ENCODE measurements around the gene CD2BP2.
"Not testable (repeated sequence)": the region's sequence is repeated elsewhere in the genome, so short reads cannot be mapped to it uniquely, and the experiment has no call there.

Gene CD2BP2

DNA sequence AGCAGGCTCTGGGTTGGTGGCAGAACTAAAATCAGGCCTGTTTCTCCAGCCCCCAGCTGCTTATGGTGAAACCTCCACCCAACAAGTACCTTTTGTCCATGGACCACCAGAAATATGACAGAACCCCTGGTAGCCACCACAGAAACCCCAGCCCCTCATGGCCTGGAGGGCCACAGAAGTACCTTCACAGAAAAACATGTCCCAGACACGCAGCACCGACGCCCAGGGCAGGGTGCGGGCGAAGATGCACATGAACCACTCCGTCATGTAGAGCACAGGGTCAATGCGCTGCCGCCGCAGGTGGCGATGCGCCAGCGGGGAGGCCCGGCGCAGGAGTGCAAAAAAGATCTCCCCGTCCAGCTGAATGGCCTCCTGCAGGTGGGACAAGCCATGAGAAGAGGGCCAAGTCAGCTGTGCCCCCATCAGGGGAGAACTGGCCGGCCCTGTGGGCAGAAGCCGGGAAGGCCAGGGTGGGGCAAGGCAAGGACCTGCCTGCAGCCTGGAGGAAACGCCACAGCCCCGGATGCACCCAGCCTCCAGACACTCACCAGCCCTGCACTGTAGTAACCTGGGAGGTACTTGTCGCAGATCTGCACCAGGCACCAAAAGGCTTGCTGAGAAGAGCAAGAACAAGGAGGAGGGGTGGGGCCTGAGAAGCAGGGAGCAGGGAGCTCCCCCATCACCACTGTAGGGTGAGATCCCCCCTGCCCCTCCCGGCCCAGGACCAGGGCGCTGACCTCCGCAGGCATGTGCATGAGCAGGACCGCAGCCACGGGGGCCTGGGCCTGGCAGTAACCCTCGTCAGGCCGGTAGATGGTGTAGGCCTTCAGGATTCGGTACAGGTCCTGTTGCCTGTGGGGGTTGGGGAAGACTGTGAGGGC lies 4.1 kb upstream of the CD2BP2 start:
- DNase-seq: no peak

DNA sequence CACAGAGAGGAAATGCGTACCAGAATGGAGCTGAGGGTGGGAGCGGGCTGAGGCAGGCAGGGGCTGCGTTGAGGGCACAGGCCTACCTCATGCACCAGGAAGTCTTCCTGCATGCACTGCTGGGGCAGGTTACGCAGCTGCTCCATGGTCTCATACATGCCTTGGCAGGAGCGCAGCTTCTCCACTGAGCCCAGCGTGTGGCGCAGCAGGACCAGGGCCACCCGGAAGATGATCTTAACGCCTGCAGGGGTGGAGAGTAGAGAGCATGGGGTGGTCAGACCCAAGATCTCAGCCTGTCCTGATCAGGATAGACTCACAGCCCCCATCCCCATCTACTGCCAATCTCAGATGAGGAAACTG lies 3.4 kb upstream of the CD2BP2 start:
- no peak for DNase-seq

DNA sequence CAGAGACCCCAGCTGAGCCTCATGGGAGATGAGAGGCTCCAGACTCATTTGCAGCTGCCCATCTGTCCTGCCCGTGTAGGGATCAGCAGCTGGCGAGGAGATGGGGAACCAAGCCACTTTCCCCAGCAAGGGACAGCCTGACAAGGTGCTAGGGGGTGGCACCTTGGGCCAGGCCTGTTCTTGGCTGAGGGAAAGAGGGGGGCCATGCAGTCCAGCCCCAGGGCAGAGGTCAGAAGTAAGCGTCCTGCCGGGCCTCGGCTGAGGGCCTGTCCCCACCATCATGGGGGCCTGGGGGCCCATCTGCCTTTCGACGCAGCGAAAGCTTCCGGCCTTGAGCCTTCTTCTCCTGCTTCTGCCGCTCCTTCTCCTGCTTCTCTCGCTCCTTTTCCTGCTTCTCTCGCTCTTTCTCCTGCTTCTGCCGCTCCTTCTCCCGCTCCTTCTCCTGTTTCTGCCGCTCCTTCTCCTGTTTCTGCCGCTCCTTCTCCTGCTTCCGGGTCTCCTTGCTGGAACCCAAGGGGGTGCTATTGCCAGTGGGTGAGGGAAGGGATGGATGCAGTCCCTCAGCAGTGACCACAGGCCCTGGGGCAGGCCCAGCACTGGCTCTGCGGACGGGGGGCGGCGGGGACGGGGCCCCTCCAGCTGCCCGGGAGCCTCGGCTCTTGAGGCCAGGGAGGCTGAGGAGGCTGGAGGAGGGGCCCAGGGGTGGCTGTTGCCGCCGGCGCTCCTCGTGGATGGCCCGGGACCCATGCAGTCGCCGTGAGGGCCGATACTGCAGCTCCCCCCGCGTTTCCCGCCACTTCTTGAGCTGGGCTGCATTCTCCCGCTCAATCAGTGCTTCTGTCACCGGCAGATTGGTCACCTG lies 2.8 kb upstream of the CD2BP2 start:
- DNase-seq: no peak

DNA sequence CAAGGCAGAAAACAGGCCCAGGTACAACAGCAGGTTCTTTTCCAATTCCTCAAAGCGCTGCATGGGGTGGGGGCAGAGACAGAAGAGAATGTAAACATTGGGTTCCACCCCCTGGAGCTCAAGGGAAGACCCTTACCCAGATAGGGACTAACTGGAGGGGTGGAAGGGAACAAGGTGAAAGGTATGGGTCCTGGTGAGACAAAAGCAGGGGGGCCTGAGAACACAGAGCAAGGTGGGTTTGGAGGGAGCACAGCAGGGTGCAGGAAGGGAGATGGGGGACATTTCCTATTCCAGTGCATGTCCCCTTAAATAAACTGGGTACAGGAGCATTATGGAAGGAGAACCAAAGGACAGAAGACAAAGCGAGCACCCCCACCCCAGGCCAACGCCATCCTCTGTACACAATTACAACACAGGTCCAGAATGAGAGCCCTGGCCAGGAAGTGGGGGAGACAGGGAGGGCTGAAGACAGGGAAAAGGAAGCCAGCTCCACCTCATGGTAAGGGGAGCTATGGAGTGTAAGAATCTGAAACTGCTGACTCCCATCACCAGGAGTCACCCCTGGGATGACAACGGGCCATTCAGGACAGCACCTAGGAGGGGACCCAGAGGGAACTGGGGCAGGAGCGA lies 2.1 kb upstream of the CD2BP2 start:
- DNase-seq: no peak

DNA sequence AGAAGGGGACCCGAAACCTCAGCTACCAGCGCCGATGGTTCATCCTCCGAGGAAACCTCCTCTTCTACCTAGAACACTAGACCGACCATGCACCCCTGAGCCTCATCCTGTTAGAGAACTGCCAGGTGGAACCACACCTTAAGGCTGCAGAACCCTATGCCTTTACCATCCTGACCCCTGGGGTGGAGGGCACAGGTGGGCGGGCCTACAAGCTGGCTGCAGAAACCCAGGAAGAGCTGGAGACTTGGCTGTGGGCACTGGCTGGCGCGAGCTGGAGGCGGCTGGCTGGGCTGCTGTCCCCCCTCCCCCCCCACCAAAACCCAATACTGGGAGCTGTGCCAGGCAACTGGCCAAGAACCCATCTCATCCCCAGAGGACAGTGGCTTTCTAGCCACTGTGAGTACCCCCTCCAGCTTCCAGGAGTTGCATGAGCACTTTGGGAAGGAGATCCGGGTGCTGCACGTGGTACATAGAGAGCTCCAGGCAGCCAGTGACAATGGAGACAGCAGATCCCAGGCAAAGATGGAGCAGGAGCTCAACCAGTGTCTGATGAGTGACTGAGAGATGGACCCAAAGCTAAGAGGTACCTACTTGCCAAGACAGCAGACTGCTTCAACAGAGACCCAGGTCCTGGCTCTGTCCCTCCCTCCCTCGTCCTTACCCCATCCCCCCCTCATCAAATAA lies 1.4 kb upstream of the CD2BP2 start:
- DNase-seq: no peak

DNA sequence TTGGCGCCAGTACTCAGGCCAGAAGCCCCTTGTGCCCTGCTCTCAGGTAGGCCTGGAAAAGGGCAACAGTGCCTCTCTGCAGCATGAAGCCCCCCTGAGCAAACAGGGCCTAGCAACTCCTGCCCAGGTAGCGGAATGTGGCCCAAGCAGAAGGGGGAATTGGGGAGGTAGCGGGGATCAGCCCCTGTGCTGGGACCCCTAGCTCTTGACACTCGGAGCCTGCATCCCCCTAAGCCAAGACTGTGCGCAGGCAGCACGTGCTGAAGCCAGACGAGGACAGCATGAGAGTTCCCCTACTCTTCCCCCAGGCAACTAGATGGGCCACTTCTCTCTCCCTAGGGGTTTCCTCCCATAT lies 823 bp upstream of the CD2BP2 start:
- DNase-seq: no peak

DNA sequence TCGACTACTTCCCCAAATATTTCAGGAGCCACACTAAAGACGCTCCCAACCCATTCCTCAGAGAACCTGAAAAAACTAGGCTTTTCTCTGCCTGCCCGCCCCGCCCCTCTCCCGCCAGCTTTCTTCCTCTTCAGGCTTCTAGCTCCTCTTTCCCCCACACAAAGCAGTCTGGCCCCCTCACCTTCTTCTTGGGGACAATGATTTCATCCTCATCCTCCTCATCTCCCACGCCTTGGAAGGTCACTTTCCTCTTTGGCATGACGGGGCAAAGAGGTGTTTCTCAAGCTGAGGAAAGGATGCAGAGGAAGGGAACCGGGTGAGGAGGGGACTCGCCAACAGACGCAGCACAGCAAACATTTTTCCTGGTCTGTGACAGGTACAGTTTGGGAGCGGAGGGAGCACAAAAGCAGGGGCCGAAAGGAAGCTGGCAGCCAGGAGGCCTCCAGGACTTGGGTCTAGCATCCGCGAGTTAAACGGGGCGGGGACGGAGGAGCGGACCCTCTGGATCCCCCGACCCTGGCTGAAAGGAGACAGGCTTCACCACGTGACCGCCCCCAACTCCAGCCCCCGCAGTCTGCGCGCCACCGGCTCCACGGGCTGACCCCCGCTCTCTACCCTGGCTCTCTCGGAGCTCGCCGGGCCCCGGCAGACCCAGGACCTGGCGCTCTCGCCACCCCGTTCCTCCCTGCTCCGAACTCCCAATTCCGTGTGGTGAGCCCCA lies 525 bp downstream of the CD2BP2 start:
- DNase-seq: no peak

DNA sequence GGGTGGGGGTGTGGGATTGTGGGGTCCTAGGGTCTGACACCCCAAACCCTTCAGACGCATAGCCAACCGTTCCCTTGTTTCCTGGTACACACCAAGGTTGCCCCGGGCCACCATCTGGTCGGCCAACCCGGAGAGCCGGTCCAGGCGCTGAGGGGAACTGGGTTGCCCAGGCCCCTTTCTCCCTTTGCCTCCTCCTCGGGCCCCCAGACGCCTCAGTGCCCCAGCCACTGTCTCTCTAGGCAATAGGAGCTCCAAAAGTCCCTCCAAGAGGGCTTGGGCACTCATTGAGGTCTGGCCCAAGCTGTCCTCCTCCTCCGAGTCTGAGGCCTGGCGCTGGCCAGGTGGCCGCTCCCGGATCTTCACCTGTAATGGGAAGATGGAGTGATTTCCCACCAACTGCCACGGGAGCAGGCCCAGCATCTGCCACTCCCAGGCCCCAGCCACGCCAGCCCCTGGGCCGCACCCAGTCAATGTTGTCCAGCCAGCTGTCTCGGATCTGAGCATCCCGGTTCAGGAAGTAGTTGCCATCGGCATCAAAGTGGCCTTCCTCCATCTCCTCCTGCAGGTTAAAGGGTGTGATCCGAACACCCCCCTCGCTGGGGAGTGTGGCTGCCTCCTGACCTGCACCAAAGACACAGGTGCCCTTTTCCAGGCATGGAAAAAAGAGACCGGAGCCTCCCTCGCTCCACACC lies 1.5 kb downstream of the CD2BP2 start:
- no peak for DNase-seq

DNA sequence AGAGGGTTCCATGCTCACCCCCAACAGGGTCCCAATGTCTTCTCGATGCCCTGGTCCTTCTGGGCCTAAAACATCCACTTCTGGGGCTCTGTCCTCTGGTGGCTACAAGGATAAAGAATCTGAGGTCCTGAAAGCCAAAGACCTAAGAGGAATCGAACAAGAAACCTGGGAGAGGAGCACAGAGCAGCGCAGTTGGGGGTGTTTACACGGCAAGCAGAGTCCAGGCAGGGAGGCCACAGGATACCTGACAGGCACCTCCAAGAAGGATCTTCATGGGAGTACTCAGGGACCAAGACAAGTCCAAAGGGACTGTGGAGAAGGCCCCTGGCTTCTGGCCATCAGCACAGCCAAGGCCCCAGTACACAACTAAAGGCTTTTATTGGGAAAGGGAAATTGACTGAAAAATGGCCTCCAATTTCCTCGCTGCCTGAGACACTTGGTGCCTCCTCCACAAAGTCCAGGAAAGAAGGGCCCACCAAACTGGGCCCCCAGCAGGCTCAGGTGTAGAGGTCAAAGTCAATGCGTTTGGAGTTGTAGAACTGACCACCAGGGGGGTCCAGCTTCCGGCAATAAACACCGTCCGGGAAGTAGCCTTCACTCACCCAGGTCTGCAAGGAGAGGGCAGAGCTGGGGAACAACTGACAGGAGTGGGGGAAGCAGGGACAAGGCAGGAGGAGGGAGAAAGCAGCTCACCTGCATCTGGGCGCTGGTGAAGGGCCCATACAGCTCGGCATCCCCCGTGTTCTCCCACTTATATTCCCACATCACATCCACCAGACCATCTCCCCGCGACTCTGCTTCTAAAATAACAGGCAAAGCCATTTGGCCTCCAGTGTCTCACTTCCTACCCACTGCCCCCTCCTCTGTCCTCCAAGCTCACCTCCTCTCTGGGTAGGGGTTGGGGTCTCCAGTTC lies 2.4 kb downstream of the CD2BP2 start:
- DNase-seq: no peak

DNA sequence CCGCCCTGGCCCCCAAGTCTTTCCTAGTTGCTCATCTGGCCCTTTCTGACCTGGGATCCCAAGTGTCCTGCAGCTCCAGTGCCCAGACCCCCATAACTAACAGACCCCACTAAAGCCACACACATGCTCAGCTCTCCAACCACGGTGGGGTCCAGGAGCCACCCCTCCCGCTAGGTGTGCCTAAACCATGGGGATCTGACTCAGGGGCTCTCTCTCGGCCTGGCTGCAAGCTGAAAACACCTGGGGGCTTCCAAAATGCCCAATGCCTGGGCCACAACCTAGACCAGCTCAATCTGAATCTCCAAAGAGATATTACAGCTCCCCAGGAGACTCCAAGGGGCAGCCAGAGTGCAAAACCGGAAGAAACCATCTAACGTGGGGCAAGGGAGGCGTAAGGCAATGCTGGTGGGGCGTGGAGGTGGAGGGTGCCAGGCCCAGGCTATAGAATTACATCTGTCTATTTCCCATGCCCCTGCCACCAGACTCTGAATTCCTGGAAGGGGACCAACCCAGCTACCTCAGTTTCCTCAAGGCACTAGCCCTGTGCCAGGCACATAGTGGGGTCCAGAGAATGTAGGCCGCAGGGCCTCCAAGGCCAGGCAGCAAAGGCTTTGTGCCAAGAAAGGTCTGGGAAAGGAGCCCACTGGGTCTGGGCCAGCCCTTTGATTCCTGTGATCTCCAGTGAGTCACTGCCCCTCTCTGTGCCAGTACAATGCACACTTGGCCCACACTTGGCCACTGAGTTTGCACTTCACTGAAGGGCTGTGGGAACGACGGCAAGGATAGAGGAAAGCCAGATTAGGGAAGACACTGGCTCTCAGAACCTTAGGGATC lies 3.3 kb downstream of the CD2BP2 start:
- DNase-seq: no peak

DNA sequence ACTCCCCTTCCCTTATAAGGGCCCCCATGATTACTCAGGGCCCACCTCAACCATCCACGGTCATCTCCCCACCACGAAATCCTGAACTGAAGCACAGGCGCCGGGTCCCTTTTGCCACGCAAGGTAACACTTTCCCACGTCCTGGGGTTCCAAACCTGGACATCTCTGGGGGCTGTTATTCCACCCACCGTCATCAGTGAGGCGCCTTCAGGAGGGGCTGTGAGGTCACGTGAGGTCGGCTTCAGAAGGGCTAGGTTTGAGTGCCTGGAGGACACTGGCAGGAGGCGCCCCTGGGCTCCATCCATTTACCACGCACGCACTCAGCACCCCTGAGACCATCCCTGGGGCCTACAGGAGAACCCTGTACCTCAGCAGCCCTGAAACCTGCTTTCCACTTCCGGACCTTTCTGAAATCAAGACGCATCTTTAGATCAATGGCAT lies 4.1 kb downstream of the CD2BP2 start:
- no peak for DNase-seq

DNA sequence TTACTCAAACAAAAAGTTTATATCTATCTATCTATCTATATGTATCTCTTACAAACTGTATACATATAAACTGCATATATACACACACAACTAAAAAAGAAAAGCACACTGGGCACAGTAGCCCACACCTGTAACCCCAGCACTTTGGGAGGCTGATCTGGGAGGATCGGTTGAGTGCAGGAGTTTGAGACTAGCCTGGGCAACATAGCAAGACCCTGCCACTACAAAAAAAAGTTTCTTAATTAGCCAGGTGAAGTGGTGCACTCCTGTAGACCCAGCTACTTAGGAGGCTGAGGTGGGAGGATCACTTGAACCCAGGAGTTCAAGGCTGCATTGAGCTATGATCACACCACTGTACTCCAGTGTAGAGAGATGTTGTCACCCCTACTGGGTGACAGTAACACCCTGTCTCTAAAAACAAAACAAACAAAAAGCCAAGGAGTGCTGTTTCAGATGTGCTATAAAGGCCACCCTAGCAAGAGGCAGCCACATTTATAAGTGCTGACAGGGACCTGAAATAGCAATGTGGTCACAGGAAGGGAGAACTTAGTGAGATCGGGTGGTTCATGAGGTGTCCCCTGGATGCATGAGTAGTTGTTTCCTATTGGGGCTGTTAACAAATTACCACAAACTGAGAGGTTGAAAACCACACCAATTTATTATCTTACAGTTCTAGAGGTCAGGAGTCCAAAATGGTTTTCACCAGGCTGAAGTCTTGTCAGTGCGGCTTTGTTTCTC lies 4.8 kb downstream of the CD2BP2 start:
- DNase-seq: no peak

DNA sequence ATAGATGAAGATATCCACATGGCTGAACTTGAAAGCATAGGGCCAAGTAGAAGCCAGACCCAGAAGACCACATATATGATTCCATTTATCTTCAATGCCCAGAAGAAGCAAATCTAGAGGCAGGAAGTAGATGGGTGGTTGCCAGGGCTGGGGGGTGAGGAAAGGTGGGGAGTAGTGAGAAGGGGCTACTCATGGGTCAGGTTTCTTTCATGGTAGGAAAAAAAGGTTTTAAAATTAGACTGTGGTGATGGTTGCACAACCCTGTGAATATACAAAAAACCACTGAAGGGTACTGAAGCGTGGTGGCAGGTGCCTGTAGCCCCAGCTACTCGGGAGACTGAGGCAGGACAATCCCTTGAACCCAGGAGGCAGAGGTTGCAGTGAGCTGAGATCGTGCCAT lies 5.4 kb downstream of the CD2BP2 start:
- DNase-seq: no peak

DNA sequence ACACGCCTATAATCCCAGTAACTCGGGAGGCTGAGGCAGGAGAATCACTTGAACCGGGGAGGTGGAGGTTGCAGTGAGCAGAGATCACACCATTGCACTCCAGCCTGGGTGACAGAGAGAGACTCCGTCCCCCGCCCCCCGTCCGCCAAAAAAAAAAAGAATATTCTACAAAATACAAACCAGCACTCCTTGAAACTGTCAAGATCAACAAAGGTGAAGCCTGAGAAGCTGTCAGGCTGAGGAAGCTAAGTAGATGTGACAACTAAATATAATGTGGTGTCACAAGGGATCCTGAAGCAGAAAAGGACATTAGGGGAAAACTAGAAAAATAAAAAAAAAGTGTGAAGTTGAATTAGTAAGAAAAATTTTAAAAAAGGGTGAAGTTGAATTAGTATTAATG lies 6.2 kb downstream of the CD2BP2 start:
- DNase-seq: no peak

DNA sequence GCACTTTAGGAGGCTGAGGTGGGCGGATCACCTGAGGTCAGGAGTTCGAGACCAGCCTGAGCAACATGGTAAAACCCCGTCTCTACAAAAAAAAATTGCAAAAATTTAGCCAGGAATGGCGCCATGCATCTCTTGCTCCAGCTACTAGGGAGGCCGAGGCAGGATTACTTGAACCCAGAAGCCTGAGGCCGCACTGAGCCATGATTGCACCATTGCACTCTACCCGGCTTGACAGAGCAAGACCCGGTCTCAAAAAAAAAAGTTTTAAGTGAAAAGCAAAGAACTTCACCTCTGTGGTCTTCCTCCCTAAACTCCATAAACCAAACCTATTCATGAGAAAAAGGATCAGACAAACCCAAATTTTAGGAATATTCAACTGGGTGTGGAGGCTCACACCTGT lies 7.0 kb downstream of the CD2BP2 start:
- no peak for DNase-seq

DNA sequence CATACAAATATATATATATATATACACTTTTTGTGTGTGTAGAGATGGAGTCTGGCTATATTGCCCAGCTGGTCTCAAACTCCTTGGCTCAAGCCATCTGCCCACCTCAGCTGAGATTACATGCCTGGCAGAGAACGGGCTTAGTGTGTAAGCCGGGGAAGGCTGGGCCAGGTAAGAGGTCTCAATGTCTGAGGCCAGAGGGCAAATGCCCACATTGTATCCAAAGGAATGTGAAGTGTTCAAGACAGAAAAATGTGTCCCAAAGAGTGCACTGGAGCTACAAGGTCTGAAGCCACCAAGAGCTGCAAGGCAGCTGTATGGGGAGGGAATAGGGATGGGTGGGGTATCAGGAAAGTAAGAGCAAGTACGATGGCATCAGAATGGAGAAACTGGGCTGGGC lies 8.8 kb downstream of the CD2BP2 start:
- DNase-seq: no peak

DNA sequence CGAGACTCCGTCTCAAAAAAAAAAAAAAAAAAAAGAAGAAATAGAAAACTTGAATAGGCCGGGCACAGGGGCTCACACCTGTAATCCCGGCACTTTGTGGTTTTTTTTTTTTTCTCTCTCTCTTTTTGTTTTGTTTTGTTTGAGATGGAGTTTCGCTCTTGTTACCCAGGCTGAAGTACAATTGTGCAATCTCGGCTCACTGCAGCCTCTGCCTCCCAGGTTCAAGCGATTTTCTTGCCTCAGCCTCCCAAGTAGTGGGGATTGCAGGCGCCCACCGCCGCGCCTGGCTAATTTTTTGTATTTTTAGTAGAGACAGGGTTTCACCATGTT lies 11.7 kb downstream of the CD2BP2 start:
- DNase-seq: not testable (repeated sequence)

DNA sequence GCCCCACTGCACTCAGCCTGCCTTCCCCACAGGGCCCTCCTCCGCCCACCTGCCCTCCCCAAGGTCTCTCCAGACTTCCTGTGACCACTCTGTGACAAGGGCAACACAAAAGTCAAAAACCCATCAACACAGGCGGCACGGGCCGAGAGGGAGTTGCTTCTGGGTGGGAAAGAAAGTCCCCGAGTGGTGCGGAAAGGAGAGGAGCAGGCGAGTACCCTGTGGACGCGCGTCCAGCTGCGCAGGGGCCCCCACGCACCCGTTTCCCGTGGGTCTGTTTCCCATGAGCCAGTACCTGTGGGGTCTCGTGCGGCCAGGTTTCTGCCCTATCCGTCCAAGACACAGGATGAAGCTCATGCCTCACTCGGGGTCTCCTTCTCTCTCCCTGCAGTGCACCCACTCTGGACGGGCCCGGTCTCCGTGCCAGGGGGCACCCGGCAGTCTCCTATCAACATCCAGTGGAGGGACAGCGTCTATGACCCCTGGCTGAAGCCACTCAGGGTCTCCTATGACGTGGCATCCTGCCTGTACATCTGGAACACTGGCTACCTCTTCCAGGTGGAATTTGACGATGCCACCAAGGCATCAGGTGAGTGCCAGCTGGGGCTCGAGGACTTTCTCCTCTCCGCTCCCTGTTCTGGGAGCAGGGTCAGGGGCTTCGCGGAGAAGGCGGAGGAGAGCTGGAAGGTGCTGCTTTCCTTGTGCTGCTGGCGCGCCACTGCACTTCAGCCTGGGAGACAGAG lies 12.2 kb downstream of the CD2BP2 start:
- DNase-seq: no peak
